ENCODE data around the gene AHNAK2.
"Not testable (repeated sequence)": the region's sequence is repeated elsewhere in the genome, so short reads cannot be mapped to it uniquely, and the experiment has no call there.

DNA sequence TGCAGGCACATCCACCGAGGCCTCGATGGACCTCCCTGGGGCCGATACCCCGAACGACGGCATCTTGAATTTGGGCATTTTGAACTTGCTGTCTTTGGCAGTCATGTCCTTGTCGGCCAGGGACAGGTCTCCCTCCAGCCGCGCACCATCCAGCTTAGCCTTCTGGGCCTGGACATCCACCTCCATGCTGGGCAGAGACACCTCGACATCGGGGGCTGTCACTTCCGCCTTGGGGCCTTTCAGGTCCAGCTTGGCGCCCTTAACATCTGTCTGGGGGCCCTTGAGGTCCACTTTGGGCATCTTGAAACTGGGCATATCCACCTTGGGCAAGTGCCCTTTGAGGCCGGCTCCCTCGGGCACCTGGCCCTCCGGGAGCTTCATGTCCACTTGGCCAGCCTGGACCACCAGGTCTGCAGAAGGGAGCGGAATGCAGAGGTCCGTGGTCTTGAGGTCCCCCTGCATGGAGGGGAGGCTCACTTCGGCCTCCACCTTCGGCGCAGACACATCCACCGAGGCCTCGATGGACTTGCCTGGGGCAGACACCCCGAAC is 28.7 kb downstream of the AHNAK2 start:
- TF ChIP-seq, protein P1, sequence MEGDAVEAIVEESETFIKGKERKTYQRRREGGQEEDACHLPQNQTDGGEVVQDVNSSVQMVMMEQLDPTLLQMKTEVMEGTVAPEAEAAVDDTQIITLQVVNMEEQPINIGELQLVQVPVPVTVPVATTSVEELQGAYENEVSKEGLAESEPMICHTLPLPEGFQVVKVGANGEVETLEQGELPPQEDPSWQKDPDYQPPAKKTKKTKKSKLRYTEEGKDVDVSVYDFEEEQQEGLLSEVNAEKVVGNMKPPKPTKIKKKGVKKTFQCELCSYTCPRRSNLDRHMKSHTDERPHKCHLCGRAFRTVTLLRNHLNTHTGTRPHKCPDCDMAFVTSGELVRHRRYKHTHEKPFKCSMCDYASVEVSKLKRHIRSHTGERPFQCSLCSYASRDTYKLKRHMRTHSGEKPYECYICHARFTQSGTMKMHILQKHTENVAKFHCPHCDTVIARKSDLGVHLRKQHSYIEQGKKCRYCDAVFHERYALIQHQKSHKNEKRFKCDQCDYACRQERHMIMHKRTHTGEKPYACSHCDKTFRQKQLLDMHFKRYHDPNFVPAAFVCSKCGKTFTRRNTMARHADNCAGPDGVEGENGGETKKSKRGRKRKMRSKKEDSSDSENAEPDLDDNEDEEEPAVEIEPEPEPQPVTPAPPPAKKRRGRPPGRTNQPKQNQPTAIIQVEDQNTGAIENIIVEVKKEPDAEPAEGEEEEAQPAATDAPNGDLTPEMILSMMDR (IDR thresholded peaks at IDR 0.05), result not testable (repeated sequence)
- not testable (repeated sequence) for TF ChIP-seq EZH2 (IDR thresholded peaks at IDR 0.05; ENCODE audit: borderline replicate concordance, insufficient read depth, low read depth, low read length, poor library complexity, severe bottlenecking)
